ENCODE data around the gene RPL10. TPM values are rescaled to one million over a fixed set of nuclear protein-coding genes. Genes with fewer than 3 reads are reported as not detected.

RPL10 gene
- total and polyA plus RNA-seq, 9 of the 15 experiments (the other 6 are each of a cell fraction or from before 2014, with no cell fraction given), result 3,774 to 7,600 (median 5,014) TPM

DNA sequence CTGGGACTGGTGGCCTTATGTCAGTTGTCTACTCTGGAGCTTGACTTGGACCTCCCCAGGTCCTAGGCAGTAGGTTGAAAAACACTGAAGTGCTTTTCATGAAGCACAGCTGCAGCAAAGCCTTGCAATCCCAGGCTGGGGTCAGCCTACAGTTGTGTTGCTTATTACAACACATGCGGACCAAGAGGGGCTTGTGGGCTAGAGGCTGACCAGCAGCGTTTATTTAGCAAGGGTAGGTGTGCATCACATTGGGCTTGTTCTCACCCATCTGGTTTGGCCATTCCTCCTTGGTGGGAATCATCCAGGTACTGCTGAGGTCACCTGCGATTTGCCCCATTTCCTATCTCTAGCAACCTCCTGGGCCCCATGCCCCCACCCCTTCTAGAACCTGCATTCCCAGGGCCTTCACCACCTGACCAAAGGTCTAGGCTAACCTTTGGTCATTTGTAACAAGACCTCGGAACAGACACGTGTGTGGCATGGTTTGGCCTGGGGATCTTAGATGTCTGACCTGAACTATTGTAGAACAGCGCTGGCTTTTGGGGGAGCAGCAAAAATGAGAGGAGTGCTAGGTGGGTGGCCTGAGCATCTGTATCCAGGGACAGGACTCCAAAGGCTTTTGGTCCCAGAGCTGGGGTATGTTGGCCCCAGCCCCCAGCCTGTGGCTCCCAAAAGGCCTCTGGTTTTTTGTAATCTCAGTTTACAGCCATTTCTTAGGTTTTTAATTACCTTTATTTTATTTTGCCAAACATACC, 3.0 kb downstream of the RPL10 start (continued):
- TF ChIP-seq, protein P1, sequence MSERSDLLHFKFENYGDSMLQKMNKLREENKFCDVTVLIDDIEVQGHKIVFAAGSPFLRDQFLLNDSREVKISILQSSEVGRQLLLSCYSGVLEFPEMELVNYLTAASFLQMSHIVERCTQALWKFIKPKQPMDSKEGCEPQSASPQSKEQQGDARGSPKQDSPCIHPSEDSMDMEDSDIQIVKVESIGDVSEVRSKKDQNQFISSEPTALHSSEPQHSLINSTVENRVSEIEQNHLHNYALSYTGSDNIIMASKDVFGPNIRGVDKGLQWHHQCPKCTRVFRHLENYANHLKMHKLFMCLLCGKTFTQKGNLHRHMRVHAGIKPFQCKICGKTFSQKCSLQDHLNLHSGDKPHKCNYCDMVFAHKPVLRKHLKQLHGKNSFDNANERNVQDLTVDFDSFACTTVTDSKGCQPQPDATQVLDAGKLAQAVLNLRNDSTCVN (CRISPR knock-in tag; IDR thresholded peaks at IDR 0.05), result peak; percentile 95
- TF ChIP-seq, protein P2, sequence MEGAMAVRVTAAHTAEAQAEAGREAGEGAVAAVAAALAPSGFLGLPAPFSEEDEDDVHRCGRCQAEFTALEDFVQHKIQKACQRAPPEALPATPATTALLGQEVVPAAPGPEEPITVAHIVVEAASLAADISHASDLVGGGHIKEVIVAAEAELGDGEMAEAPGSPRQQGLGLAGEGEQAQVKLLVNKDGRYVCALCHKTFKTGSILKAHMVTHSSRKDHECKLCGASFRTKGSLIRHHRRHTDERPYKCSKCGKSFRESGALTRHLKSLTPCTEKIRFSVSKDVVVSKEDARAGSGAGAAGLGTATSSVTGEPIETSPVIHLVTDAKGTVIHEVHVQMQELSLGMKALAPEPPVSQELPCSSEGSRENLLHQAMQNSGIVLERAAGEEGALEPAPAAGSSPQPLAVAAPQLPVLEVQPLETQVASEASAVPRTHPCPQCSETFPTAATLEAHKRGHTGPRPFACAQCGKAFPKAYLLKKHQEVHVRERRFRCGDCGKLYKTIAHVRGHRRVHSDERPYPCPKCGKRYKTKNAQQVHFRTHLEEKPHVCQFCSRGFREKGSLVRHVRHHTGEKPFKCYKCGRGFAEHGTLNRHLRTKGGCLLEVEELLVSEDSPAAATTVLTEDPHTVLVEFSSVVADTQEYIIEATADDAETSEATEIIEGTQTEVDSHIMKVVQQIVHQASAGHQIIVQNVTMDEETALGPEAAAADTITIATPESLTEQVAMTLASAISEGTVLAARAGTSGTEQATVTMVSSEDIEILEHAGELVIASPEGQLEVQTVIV (CRISPR knock-in tag; IDR thresholded peaks at IDR 0.05; ENCODE audit: borderline replicate concordance), result no peak
- TF ChIP-seq MAFK (IDR thresholded peaks at IDR 0.05; ENCODE audit: low read length) (no peak), ZNF699 (CRISPR knock-in tag; IDR thresholded peaks at IDR 0.05; ENCODE audit: insufficient replicate concordance) (no peak), HSF4 (CRISPR knock-in tag; IDR thresholded peaks at IDR 0.05; ENCODE audit: borderline replicate concordance) (no peak), SMAD4 (CRISPR knock-in tag; conservative IDR thresholded peaks at IDR 0.05) (no peak), BRF1 (IDR thresholded peaks at IDR 0.05; ENCODE audit: borderline replicate concordance, extremely low read depth, insufficient read length) (no peak), ZNF253 (CRISPR knock-in tag; conservative IDR thresholded peaks at IDR 0.05) (peak; percentile 84), SMARCA5 (IDR thresholded peaks at IDR 0.05) (no peak), GATA2 (CRISPR knock-in tag; IDR thresholded peaks at IDR 0.05) (no peak), TBL1XR1 (IDR thresholded peaks at IDR 0.05; ENCODE audit: low read length in 2 of 2) (no peak; a peak in 1 of 4 replicates), ZNF551 (CRISPR knock-in tag; IDR thresholded peaks at IDR 0.05) (peak; percentile 12; the same call in 1 of the 2 replicates)
- TF ChIP-seq, protein P3, sequence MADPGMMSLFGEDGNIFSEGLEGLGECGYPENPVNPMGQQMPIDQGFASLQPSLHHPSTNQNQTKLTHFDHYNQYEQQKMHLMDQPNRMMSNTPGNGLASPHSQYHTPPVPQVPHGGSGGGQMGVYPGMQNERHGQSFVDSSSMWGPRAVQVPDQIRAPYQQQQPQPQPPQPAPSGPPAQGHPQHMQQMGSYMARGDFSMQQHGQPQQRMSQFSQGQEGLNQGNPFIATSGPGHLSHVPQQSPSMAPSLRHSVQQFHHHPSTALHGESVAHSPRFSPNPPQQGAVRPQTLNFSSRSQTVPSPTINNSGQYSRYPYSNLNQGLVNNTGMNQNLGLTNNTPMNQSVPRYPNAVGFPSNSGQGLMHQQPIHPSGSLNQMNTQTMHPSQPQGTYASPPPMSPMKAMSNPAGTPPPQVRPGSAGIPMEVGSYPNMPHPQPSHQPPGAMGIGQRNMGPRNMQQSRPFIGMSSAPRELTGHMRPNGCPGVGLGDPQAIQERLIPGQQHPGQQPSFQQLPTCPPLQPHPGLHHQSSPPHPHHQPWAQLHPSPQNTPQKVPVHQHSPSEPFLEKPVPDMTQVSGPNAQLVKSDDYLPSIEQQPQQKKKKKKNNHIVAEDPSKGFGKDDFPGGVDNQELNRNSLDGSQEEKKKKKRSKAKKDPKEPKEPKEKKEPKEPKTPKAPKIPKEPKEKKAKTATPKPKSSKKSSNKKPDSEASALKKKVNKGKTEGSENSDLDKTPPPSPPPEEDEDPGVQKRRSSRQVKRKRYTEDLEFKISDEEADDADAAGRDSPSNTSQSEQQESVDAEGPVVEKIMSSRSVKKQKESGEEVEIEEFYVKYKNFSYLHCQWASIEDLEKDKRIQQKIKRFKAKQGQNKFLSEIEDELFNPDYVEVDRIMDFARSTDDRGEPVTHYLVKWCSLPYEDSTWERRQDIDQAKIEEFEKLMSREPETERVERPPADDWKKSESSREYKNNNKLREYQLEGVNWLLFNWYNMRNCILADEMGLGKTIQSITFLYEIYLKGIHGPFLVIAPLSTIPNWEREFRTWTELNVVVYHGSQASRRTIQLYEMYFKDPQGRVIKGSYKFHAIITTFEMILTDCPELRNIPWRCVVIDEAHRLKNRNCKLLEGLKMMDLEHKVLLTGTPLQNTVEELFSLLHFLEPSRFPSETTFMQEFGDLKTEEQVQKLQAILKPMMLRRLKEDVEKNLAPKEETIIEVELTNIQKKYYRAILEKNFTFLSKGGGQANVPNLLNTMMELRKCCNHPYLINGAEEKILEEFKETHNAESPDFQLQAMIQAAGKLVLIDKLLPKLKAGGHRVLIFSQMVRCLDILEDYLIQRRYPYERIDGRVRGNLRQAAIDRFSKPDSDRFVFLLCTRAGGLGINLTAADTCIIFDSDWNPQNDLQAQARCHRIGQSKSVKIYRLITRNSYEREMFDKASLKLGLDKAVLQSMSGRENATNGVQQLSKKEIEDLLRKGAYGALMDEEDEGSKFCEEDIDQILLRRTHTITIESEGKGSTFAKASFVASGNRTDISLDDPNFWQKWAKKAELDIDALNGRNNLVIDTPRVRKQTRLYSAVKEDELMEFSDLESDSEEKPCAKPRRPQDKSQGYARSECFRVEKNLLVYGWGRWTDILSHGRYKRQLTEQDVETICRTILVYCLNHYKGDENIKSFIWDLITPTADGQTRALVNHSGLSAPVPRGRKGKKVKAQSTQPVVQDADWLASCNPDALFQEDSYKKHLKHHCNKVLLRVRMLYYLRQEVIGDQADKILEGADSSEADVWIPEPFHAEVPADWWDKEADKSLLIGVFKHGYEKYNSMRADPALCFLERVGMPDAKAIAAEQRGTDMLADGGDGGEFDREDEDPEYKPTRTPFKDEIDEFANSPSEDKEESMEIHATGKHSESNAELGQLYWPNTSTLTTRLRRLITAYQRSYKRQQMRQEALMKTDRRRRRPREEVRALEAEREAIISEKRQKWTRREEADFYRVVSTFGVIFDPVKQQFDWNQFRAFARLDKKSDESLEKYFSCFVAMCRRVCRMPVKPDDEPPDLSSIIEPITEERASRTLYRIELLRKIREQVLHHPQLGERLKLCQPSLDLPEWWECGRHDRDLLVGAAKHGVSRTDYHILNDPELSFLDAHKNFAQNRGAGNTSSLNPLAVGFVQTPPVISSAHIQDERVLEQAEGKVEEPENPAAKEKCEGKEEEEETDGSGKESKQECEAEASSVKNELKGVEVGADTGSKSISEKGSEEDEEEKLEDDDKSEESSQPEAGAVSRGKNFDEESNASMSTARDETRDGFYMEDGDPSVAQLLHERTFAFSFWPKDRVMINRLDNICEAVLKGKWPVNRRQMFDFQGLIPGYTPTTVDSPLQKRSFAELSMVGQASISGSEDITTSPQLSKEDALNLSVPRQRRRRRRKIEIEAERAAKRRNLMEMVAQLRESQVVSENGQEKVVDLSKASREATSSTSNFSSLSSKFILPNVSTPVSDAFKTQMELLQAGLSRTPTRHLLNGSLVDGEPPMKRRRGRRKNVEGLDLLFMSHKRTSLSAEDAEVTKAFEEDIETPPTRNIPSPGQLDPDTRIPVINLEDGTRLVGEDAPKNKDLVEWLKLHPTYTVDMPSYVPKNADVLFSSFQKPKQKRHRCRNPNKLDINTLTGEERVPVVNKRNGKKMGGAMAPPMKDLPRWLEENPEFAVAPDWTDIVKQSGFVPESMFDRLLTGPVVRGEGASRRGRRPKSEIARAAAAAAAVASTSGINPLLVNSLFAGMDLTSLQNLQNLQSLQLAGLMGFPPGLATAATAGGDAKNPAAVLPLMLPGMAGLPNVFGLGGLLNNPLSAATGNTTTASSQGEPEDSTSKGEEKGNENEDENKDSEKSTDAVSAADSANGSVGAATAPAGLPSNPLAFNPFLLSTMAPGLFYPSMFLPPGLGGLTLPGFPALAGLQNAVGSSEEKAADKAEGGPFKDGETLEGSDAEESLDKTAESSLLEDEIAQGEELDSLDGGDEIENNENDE (IDR thresholded peaks at IDR 0.05; ENCODE audit: low read depth, low read length), result peak; percentile 39

All from K562 (cell line).